MM.1S (cell line): Measurements from ENCODE around the gene ADCY5.

Experiments used
- EZH2 ChIP-seq: fragments of 300-600 bp; sonication (generic); optimal IDR thresholded peaks from 2 replicates; pipeline ENCODE3; 2017; ENCODE audit warnings: low read depth, mild to moderate bottlenecking, antibody characterized with exemption, low read length, mixed read lengths
- EZH2phosphoT487 ChIP-seq: fragments of 300-600 bp; sonication (generic); IDR thresholded peaks from 2 replicates; pipeline ENCODE4 v1.6.1; 2018; ENCODE audit warnings: antibody characterized with exemption, low read length
- TF ChIP-seq, protein P1 (sequence below): fragments of 300-600 bp; sonication (generic); IDR thresholded peaks from 2 replicates; pipeline ENCODE4 v1.5.1; 2016; ENCODE audit warnings: antibody characterized with exemption, low read length, mixed read lengths

DNA sequence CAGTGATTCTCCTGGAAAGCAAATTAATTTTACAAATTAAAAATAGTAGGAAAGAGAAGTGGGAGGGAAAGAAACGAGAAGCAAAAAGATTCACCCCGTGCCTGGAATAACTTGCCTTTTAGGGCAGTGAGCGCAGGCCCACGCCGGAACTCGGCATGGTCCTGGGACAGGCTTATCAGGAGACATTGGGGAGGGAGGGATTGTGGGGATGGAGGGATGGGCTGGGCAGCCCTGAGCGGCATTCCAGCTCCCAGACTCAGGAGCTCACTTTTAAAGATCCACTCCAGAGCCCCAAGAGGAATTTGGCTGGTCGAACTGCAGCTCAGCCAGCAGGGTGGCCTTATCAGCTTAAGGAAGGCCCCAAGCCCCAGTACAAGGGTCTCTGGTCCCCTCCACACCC, 117.9 kb downstream of the ADCY5 start:
- TF ChIP-seq, protein P1, sequence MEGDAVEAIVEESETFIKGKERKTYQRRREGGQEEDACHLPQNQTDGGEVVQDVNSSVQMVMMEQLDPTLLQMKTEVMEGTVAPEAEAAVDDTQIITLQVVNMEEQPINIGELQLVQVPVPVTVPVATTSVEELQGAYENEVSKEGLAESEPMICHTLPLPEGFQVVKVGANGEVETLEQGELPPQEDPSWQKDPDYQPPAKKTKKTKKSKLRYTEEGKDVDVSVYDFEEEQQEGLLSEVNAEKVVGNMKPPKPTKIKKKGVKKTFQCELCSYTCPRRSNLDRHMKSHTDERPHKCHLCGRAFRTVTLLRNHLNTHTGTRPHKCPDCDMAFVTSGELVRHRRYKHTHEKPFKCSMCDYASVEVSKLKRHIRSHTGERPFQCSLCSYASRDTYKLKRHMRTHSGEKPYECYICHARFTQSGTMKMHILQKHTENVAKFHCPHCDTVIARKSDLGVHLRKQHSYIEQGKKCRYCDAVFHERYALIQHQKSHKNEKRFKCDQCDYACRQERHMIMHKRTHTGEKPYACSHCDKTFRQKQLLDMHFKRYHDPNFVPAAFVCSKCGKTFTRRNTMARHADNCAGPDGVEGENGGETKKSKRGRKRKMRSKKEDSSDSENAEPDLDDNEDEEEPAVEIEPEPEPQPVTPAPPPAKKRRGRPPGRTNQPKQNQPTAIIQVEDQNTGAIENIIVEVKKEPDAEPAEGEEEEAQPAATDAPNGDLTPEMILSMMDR = no peak
- TF ChIP-seq EZH2 (no peak), EZH2phosphoT487 (no peak)
